NCI-H1105 treated with DMSO at 0.1 percent for 48 hours (cell line): ENCODE results near the gene EXOSC3.

ENCODE experiments used
- DNase-seq: peaks from one replicate; lab custom pipeline; 2025; lab: John Stamatoyannopoulos, UW

EXOSC3 gene

DNA sequence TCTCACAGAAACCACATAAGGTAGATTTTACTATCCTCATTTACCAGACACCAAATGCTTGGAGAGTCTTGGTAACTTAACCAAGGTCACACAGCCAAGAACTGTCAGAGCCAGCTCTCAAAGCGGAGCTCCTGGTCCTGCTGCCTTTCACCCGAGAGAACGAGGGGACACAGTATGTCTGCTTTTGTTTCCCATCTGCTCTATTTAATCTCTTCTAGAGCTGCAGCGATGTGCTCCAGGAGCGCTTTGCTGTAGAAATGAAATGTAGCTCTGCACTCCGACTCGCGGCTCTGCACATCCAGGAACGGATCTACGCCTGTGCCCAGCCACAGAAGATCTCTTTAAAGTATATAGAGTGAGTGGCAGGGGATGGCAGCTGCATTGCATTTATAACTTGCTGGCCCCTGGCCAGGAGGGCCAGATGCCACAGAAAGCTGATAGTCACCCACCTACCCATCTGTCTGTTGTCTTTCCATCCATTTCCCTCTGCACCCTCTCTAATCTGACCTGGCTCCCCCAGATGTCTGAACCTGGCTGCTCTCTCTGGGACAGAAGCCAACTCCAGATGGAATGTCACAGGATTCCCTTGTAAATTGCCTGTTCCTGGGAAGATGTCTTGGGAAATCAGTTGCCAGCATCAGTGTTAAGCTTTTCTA is 52.6 kb downstream of the EXOSC3 start:
- peak; percentile 71 for DNase-seq

DNA sequence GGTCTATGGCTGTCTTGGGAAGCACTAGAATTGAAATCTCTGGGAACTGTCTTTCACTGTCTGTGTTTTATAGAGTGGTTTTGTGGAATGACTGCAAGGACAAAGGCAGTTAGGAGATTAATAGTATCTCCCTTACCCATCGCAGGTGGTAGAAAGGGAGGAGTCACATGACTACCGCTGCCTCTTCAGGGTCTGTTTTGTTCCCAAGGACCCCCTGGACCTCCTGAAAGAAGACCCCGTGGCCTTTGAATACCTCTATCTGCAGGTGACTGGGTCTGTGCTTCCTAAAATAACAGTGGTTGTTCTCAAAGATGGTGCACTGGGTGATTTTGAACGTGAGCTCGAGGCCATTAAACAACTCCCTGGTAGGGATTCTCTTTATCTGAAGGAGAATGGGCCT is 54.0 kb downstream of the EXOSC3 start:
- no peak for DNase-seq

GRCh38 chr9:37730256-37730655 is 54.6 kb downstream of the EXOSC3 start:
- DNase-seq, result no peak
